Smooth muscle cell (in vitro differentiated cells): Measurements from ENCODE around the gene RAMAC. TPM values are rescaled to one million over a fixed set of nuclear protein-coding genes. Genes with fewer than 3 reads are reported as not detected.

Source experiments
- DNase-seq: peaks from one replicate; lab custom pipeline; 2025; ENCODE audit not compliant: unreplicated experiment; lab: John Stamatoyannopoulos, UW
- H2AFZ ChIP-seq: fragments of 200-600 bp; sonication (generic); 2 replicates; pipeline ENCODE4 v1.6.0; 2016; ENCODE audit warnings: antibody characterized with exemption, low read depth, mild to moderate bottlenecking
- H3F3A ChIP-seq: fragments of 200-600 bp; sonication (generic); 2 replicates; pipeline ENCODE4 v1.6.0; 2017; ENCODE audit warnings: antibody characterized with exemption, low read depth
- H3K27ac ChIP-seq: fragments of 200-600 bp; sonication (generic); 2 replicates; pipeline ENCODE4 v1.5.1; 2016; ENCODE audit warnings: low read depth, mild to moderate bottlenecking
- H3K27me3 ChIP-seq: fragments of 200-600 bp; sonication (generic); 2 replicates; pipeline ENCODE4 v1.6.1; 2016; ENCODE audit warnings: low read depth, mild to moderate bottlenecking
- H3K36me3 ChIP-seq: fragments of 200-600 bp; sonication (generic); 2 replicates; pipeline ENCODE4 v1.5.1; 2016; ENCODE audit warnings: low read depth
- H3K4me1 ChIP-seq: fragments of 200-600 bp; sonication (generic); 2 replicates; pipeline ENCODE4 v1.5.1; 2016; ENCODE audit warnings: low read depth
- H3K4me2 ChIP-seq: fragments of 200-600 bp; sonication (generic); 2 replicates; pipeline ENCODE4 v1.6.0; 2016; ENCODE audit warnings: mild to moderate bottlenecking
- H3K4me3 ChIP-seq: fragments of 200-600 bp; sonication (generic); 2 replicates; pipeline ENCODE4 v1.5.1; 2016; ENCODE audit warnings: mild to moderate bottlenecking
- H3K79me2 ChIP-seq: fragments of 200-600 bp; sonication (generic); 2 replicates; pipeline ENCODE4 v1.6.0; 2016; ENCODE audit warnings: low read depth, mild to moderate bottlenecking
- H3K9ac ChIP-seq: fragments of 200-600 bp; sonication (generic); 2 replicates; pipeline ENCODE4 v1.6.0; 2016; ENCODE audit warnings: low read depth
- H3K9me3 ChIP-seq: fragments of 200-600 bp; sonication (generic); replicated peaks from 2 replicates; pipeline ENCODE4 v1.5.1; 2016; ENCODE audit warnings: low read depth
- H4K20me1 ChIP-seq: fragments of 200-600 bp; sonication (generic); 2 replicates; pipeline ENCODE4 v1.6.0; 2016; ENCODE audit warnings: low read depth
- CTCF ChIP-seq: fragments of 200-600 bp; sonication (generic); IDR thresholded peaks from 2 replicates; pipeline ENCODE4 v1.5.1; 2017; ENCODE audit warnings: borderline replicate concordance, mild to moderate bottlenecking, antibody characterized with exemption; ENCODE audit not compliant: insufficient read depth, poor library complexity, severe bottlenecking
- WGBS: methylation state at CpG from one replicate; pipeline ENCODE4 v1.1.7; 2016; ENCODE audit warnings: low lambda C conversion rate; 5-methylcytosine and 5-hydroxymethylcytosine counted together
- polyA plus RNA-seq: library from polyadenylated mRNA; unstranded; fragments of >200 nt; fragmentation: Nextera tagmentation; extraction: Ambion mirVana; gene quantifications from 2 replicates; pipeline ENCODE4 v1.2.1, GENCODE V29; 2016
- total RNA-seq: library from RNA; depleted of rRNA; stranded (reverse); fragments of >200 nt; gene quantifications from 2 replicates; pipeline ENCODE4 v1.2.3, GENCODE V29; 2014

Gene RAMAC
- total and polyA plus RNA-seq, 2 experiments from 2014 or later, result 56.6 to 59.2 TPM

GRCh38 chr15:83010709-83011270, 24.8 kb downstream of the RAMAC start:
- H3K27me3 ChIP-seq, result no peaks in the 10 kb centered on the region
- H4K20me1 ChIP-seq, result no peaks in the 10 kb centered on the region
- H3K4me3 ChIP-seq, result peak overlapping the region; percentile 70
- no peaks in the 10 kb centered on the region for H3K9me3 ChIP-seq
- peaks cover 15% of the 10 kb centered on the region for H3K4me1 ChIP-seq
- peak; percentile 16 for DNase-seq
- peaks cover 18% of the 10 kb centered on the region for H3K79me2 ChIP-seq
- WGBS, result 19% methylated on average over 15 of the region's 15 CpGs
- no peak overlapping the region for H3K27ac ChIP-seq
- peak overlapping the region; percentile 46 for H3K9ac ChIP-seq
- peak overlapping the region; percentile 62 for H2AFZ ChIP-seq
- H3K36me3 ChIP-seq, result peaks cover 6% of the 10 kb centered on the region
- peak; percentile 74 for TF ChIP-seq CTCF
- H3K4me2 ChIP-seq, result peak overlapping the region; percentile 89
- no peaks in the 10 kb centered on the region for H3F3A ChIP-seq

- H3F3A ChIP-seq, result no peaks in the 10 kb centered on the region
- peak; percentile 44 for TF ChIP-seq CTCF
Observed at GRCh38 chr15:83011271-83012075, 25.5 kb downstream of the RAMAC start, which contains the start of gene C15orf40. TSS of gene C15orf40 (minus strand) at chr15:83011639. CDS start at chr15:83011607, 32 bp downstream.

GRCh38 chr15:83012076-83012426, 26.0 kb downstream of the RAMAC start:
- WGBS, result 81% methylated on average over 9 of the region's 9 CpGs
- peaks cover 15% of the 10 kb centered on the region for H3K4me1 ChIP-seq
- H4K20me1 ChIP-seq, result no peaks in the 10 kb centered on the region
- H3K9me3 ChIP-seq, result no peaks in the 10 kb centered on the region
- peak overlapping the region; percentile 62 for H2AFZ ChIP-seq
- H3K27me3 ChIP-seq, result no peaks in the 10 kb centered on the region
- peaks cover 18% of the 10 kb centered on the region for H3K79me2 ChIP-seq
- H3K4me2 ChIP-seq, result peak overlapping the region; percentile 89
- peak overlapping the region; percentile 1 for H3K9ac ChIP-seq
- no peaks in the 10 kb centered on the region for H3F3A ChIP-seq
- TF ChIP-seq CTCF, result no peak
- no peak overlapping the region for H3K27ac ChIP-seq
- no peaks in the 10 kb centered on the region for H3K36me3 ChIP-seq
- H3K4me3 ChIP-seq, result peak overlapping the region; percentile 70
- no peak for DNase-seq

More at GRCh38 chr15:83011271-83012075, 25.5 kb downstream of the RAMAC start, which contains the start of gene C15orf40:
- Histone ChIP-seq H3K36me3 (peaks cover 4% of the 10 kb centered on the region), H3K4me2 (peak within 1 kb of the TSS; percentile 89), H3K79me2 (peaks cover 18% of the 10 kb centered on the region), H3K27ac (no peak within 1 kb of the TSS), H2AFZ (peak within 1 kb of the TSS; percentile 62), H3K27me3 (no peaks in the 10 kb centered on the region), H3K4me1 (peaks cover 15% of the 10 kb centered on the region), H3K9me3 (no peaks in the 10 kb centered on the region), H3K4me3 (peak within 1 kb of the TSS; percentile 70), H4K20me1 (no peaks in the 10 kb centered on the region), H3K9ac (peak within 1 kb of the TSS; percentile 46)
- DNase-seq, result peak; percentile 45
- 8% methylated on average over 63 of the region's 64 CpGs for WGBS
